Stomach (tissue), 4 donors: ENCODE measurements around the gene TMEM135.

Source experiments
- EP300 ChIP-seq: sonication (generic); formaldehyde crosslinking; IDR thresholded peaks from one replicate; pipeline ENCODE4 v1.6.1; 2017; ENCODE audit warnings: antibody characterized with exemption
- POLR2A ChIP-seq, 4 donors: fragments of 450-650 bp; IDR thresholded peaks; one replicate each; pipeline ENCODE4 v1.6.1; 2016; ENCODE audit warnings: antibody characterized with exemption in 4 of 4, control low read depth in 2 of 4, mild to moderate bottlenecking in 1 of 4, moderate library complexity in 1 of 4
- TF ChIP-seq, protein P1 (sequence below), 7 experiments: fragments of 450-650 bp in 4 of 7; fragments of 200-600 bp in 3 of 7; sonication (generic) in 3 of 7; IDR thresholded peaks; one replicate each; pipeline ENCODE4 v1.5.1; 2016 to 2019; ENCODE audit warnings: antibody characterized with exemption in 7 of 7, control low read depth in 2 of 7, mild to moderate bottlenecking in 1 of 7

DNA sequence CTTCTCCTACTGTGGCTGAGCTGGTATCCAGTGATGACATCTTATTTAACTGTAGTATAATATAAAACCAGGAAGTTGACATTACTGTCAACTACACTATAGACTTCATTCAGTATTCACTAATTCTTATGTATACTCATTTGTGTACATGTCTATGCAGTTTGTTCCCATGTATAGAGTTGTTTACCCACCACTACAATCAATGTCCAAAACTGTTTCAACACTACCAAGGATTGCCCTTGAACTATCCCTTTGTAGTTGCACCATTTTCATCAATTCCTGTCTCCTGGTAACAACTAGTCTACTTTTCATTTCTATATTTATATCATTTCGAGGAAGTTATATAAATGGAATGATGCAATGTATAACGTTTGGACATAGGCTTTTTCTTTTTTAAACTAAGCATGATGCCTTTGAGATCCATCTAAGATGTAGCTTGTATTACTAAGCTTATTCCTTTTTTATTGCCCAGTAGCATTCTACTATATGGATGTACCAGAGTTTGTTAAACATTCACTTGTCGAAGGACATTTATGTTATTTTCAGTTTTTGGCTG is 39.2 kb downstream of the TMEM135 start:
- no peak for TF ChIP-seq EP300
- TF ChIP-seq, protein P1, sequence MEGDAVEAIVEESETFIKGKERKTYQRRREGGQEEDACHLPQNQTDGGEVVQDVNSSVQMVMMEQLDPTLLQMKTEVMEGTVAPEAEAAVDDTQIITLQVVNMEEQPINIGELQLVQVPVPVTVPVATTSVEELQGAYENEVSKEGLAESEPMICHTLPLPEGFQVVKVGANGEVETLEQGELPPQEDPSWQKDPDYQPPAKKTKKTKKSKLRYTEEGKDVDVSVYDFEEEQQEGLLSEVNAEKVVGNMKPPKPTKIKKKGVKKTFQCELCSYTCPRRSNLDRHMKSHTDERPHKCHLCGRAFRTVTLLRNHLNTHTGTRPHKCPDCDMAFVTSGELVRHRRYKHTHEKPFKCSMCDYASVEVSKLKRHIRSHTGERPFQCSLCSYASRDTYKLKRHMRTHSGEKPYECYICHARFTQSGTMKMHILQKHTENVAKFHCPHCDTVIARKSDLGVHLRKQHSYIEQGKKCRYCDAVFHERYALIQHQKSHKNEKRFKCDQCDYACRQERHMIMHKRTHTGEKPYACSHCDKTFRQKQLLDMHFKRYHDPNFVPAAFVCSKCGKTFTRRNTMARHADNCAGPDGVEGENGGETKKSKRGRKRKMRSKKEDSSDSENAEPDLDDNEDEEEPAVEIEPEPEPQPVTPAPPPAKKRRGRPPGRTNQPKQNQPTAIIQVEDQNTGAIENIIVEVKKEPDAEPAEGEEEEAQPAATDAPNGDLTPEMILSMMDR (IDR thresholded peaks at IDR 0.05) = no peak
- no peak for TF ChIP-seq POLR2A (IDR thresholded peaks at IDR 0.05)
